Nephron (organoid): Measurements from ENCODE around the gene SLC22A13.

Experiments used
- H3K27ac Mint-ChIP-seq, 3 experiments: 2 replicates each; pipeline ENCODE4 v1.8.0; 2020; ENCODE audit warnings: mixed read lengths in 3 of 3, mild to moderate bottlenecking in 2 of 3, moderate library complexity in 1 of 3
- H3K27me3 Mint-ChIP-seq: 2 replicates; pipeline ENCODE4 v1.8.0; 2021; ENCODE audit warnings: low read depth, mild to moderate bottlenecking, moderate library complexity, mixed read lengths
- H3K36me3 Mint-ChIP-seq: 2 replicates; pipeline ENCODE4 v1.8.0; 2020; ENCODE audit warnings: low read depth, mixed read lengths
- H3K4me1 Mint-ChIP-seq: 2 replicates; pipeline ENCODE4 v1.8.0; 2020; ENCODE audit warnings: mixed read lengths
- H3K4me3 Mint-ChIP-seq, 3 experiments: 2 replicates each; pipeline ENCODE4 v1.8.0; 2020; ENCODE audit warnings: mild to moderate bottlenecking in 3 of 3, mixed read lengths in 3 of 3, moderate library complexity in 2 of 3
- H3K9me3 Mint-ChIP-seq: 2 replicates; pipeline ENCODE4 v1.8.0; 2020; ENCODE audit warnings: mixed read lengths
- CTCF ChIP-seq, 3 experiments: fragments of 200-600 bp; sonication (generic); IDR thresholded peaks; one replicate each; pipeline ENCODE4 v1.5.0; 2021; ENCODE audit warnings: antibody characterized with exemption in 3 of 3; ENCODE audit not compliant: unreplicated experiment in 3 of 3

SLC22A13 gene

GRCh38 chr3:38327335-38328009 lies 61.9 kb downstream of the SLC22A13 start:
- H3K27ac Mint-ChIP-seq = no peak overlapping the region
- no peaks in the 10 kb centered on the region for H3K36me3 Mint-ChIP-seq
- no peak overlapping the region for H3K4me3 Mint-ChIP-seq
- TF ChIP-seq CTCF (IDR thresholded peaks at IDR 0.05; ENCODE audit: unreplicated experiment in 3 of 3) = no peak
- peaks cover 4% of the 10 kb centered on the region for H3K27me3 Mint-ChIP-seq
- H3K9me3 Mint-ChIP-seq = no peaks in the 10 kb centered on the region
- H3K4me1 Mint-ChIP-seq = no peaks in the 10 kb centered on the region
